ENCODE data around the gene SEMA3D.

DNA sequence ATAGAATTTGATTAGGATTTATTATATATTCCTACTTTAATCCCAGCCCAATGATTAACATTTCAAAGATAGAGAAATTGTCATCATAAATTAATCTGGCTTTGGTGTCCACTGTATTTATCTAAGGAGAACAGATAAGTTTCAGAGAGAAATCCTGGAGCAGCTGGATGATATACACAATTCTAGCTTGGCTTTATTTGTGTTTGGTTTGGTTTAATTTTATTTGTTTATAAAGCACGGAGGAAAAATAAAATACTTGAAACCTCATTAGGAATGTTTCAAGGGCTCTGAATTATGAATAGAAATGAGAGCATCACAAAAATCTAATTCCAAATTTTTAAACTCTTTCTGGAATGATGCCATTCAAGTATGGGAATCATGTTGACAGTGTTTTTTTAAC, 42.1 kb downstream of the SEMA3D start:
- TF ChIP-seq CTCF (IDR thresholded peaks at IDR 0.05) (no peak), POLR2A (IDR thresholded peaks at IDR 0.05) (no peak)

Measured in transverse colon (tissue), 3 donors.